ENCODE results near the gene PRMT6. TPM values are rescaled to one million over a fixed set of nuclear protein-coding genes. Genes with fewer than 3 reads are reported as not detected.
"Not testable (repeated sequence)": the region's sequence is repeated elsewhere in the genome, so short reads cannot be mapped to it uniquely, and the experiment has no call there.

PRMT6 gene
- polyA plus RNA-seq, 1 donor = 44.4 TPM

GRCh38 chr1:107081102-107081501 is 24.6 kb downstream of the PRMT6 start:
- DNase-seq = no peak

GRCh38 chr1:107091418-107091817 is 34.9 kb downstream of the PRMT6 start:
- DNase-seq = no peak

GRCh38 chr1:107093395-107093794 is 36.9 kb downstream of the PRMT6 start:
- DNase-seq = not testable (repeated sequence)

DNA sequence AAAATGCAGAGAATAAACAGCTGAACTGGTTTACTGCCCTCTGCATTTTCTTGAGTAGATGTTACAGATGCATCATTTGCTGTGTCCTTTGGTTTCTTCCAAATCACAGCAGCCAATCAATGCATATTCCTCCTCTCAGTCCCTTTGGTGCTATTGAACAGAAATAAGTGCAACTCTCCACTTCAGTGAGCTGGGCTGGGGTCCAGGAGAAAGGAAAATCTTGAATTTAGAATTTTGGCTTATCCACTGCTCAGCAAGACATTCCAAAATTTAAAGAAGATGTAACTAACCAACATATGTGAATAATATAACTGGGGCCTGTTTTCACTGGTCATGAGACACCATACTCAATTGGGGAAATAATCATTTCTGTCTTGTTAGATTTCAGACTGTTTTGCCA is 39.2 kb downstream of the PRMT6 start:
- no peak for DNase-seq

DNA sequence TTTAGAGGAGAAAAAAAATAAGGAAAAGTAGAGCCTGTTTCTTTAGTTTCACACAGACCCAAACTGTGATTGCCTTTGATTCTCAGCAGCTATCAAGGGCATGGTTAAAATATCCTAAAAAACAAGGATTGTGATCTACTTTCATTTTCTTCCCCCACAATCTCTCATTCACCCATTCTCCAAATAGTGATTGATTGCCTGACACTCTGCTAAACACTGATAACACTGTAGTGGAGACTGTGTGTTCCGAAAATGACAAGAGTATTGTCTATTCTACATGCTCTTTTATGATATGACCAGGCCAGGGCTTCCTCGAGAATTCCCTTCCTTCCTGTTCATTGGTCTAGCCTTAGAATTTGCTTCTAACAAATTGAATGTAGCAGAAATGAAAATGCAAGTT is 40.2 kb downstream of the PRMT6 start:
- no peak for DNase-seq

- no peak for DNase-seq
Measured at GRCh38 chr1:107098961-107099360, 42.5 kb downstream of the PRMT6 start.

GRCh38 chr1:107100331-107100984 is 44.0 kb downstream of the PRMT6 start:
- DNase-seq = no peak

DNA sequence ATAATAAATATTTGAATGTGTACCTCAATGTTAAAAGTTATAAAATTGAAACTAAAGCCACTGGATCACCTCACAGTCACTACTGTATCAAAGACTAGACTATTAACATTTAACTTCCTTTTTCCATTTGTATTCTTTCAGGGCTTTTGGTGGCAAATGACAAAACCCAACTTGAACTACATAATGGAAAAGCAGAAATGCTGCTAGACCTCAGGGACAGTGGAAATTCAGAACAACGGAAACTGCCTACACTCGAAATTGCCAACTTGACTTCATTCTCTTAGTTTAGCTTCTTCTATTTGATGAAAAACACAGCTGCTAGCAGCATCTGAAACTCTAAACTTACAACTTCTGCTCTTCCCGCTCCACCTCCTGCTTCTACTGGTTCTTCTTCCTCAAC is 49.4 kb downstream of the PRMT6 start:
- no peak for DNase-seq

Other genes with a start within 250 kb of the PRMT6 start
- 34.3 TPM for gene NTNG1, start 84.4 kb downstream of the PRMT6 start, polyA plus RNA-seq (ENCODE audit: insufficient read length)